Activated CD8-positive, alpha-beta T cell treated with anti-CD3 and anti-CD28 coated beads, Interleukin-2, amount 10 ng/mL, durations not matched to agents 7 days and 5 days (primary cell): Measurements from ENCODE around the gene SQOR. TPM values are rescaled to one million over a fixed set of nuclear protein-coding genes. Genes with fewer than 3 reads are reported as not detected.

ENCODE experiments used
- ATAC-seq: fragments of 150-1000 bp; cut with Tn5 transposase; one replicate; pipeline ENCODE4 v1.10.0; 2021; ENCODE audit warnings: moderate library complexity
- CTCF ChIA-PET: fragments of 350-600 bp; sonication (Branson Sonifier 250); formaldehyde crosslinking; loops from one replicate; lab custom pipeline; 2021; ENCODE audit warnings: antibody characterized with exemption; lab: Charles Lee
- POLR2A ChIA-PET: fragments of 350-600 bp; sonication (Branson Sonifier 250); formaldehyde crosslinking; loops from one replicate; lab custom pipeline; 2021; ENCODE audit warnings: antibody characterized with exemption; lab: Charles Lee
- DNase-seq: peaks from one replicate; pipeline ENCODE4 v3.0.0-alpha.2; 2020
- H3K27ac Mint-ChIP-seq: one replicate; pipeline ENCODE4 v1.8.0; 2021; ENCODE audit warnings: mild to moderate bottlenecking, mixed read lengths
- H3K27me3 Mint-ChIP-seq: one replicate; pipeline ENCODE4 v1.8.0; 2021; ENCODE audit warnings: low read depth, mixed read lengths
- H3K36me3 Mint-ChIP-seq: one replicate; pipeline ENCODE4 v1.8.0; 2021; ENCODE audit warnings: low read depth, mixed read lengths
- H3K4me1 Mint-ChIP-seq: one replicate; pipeline ENCODE4 v1.8.0; 2021; ENCODE audit warnings: low read depth, mixed read lengths
- H3K4me3 Mint-ChIP-seq: one replicate; pipeline ENCODE4 v1.8.0; 2021; ENCODE audit warnings: mild to moderate bottlenecking, mixed read lengths
- H3K9me3 Mint-ChIP-seq: one replicate; pipeline ENCODE4 v1.8.0; 2022; ENCODE audit warnings: mixed read lengths; ENCODE audit not compliant: insufficient read depth
- total RNA-seq, 2 experiments: library from RNA; stranded (reverse); gene quantifications; one replicate each; pipeline ENCODE4 v1.2.3, GENCODE V29; 2021

SQOR gene
- total RNA-seq, 2 experiments from 2014 or later, result 75.8 to 79.6 TPM

DNA sequence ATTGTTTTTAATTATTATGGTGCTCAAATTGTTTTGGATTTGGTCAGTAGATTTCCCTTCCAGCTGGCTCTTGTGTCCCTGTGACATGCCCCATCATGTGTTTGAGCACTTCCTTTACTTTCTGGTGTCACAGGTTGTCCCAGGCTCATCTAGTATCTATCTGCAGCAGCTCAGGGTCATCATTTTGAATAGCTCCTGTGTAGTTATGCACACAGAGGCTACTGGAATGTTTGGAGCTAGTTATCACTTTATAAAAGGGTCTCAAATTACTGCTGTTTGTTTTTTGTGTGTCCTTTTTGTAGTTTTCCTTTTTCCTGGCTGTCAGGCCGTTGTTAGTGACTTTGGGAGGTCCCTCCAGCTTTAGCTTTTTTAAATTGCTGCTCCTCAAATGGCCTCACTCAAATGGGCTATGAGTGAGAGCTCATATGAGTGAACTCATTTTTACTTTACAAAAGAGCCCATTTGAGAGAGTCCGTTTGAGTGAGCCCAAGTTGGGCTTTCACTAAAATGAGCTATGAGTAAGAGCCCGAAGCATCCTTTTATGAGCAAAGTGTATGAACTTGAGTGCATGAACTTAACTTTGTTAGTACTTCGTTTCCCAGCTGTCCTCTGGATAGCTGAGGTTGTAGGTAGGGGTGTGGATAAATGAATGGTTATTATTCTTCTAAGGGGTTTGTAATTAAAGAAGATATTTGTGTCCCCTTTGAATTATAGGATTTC, 43.8 kb downstream of the SQOR start:
- no peak for ATAC-seq
- DNase-seq, result no peak
- CTCF ChIA-PET, result interaction anchor here (1.3 kb wide), 1 partner anchor 27 kb away, joined by 4 read pairs; no protein-coding TSS in a partner anchor
- no peaks in the 10 kb centered on the region for H3K27me3 Mint-ChIP-seq
- peaks cover 50% of the 10 kb centered on the region for H3K36me3 Mint-ChIP-seq
- H3K4me1 Mint-ChIP-seq, result no peaks in the 10 kb centered on the region
- H3K27ac Mint-ChIP-seq, result no peak overlapping the region
- POLR2A ChIA-PET, result no interaction called here
- H3K4me3 Mint-ChIP-seq, result no peak overlapping the region
- H3K9me3 Mint-ChIP-seq, result no peaks in the 10 kb centered on the region

- H3K4me3 Mint-ChIP-seq, result no peak overlapping the region
- no peak for ATAC-seq
- POLR2A ChIA-PET, result interaction anchor here (0.7 kb wide), 1 partner anchor 78 kb away, joined by 4 read pairs; no protein-coding TSS in a partner anchor
- no peaks in the 10 kb centered on the region for H3K27me3 Mint-ChIP-seq
- peaks cover 52% of the 10 kb centered on the region for H3K36me3 Mint-ChIP-seq
- H3K27ac Mint-ChIP-seq, result no peak overlapping the region
- no peak for DNase-seq
- no peaks in the 10 kb centered on the region for H3K9me3 Mint-ChIP-seq
- CTCF ChIA-PET, result interaction anchor here (0.8 to 1.0 kb wide), 2 partner anchors 10 to 21 kb away, joined by 3 to 4 read pairs; no protein-coding TSS in a partner anchor
- H3K4me1 Mint-ChIP-seq, result no peaks in the 10 kb centered on the region
Measured at GRCh38 chr15:45684533-45684932, 49.7 kb downstream of the SQOR start.

DNA sequence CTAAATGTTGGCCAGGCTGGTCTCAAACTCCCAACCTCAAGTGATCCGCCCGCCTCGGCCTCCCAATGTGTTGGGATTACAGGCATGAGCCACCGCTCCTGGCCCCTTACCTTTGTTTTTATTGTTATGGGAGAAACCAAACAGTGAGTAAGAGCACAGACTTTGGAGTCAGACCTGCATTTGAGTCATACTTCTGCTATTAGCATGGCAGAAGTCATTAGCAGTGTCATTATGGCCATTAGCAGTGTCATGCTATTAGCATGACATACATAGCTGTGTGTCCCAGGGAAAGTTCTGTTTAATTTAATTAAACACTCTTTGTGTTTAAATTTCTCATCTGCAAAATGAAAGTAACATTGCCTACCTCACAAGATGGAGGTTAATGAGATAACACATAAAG, 54.8 kb downstream of the SQOR start:
- Mint-ChIP-seq H3K27ac (no peak overlapping the region), H3K36me3 (peaks cover 52% of the 10 kb centered on the region), H3K27me3 (no peaks in the 10 kb centered on the region), H3K4me1 (no peaks in the 10 kb centered on the region), H3K4me3 (no peak overlapping the region), H3K9me3 (no peaks in the 10 kb centered on the region)
- ATAC-seq (no peak), DNase-seq (no peak)
- ChIA-PET CTCF (interaction anchor here (1.6 kb wide), 1 partner anchor 16 kb away, joined by 7 read pairs; no protein-coding TSS in a partner anchor), POLR2A (no interaction called here)

- POLR2A ChIA-PET, result interaction anchor here (0.6 kb wide), 1 partner anchor 83 kb away, joined by 3 read pairs; no protein-coding TSS in a partner anchor
Measured at GRCh38 chr15:45690581-45691260, 55.9 kb downstream of the SQOR start.

GRCh38 chr15:45701108-45701507, 66.3 kb downstream of the SQOR start:
- CTCF ChIA-PET, result no interaction called here
- Mint-ChIP-seq H3K9me3 (no peaks in the 10 kb centered on the region), H3K4me3 (no peak overlapping the region), H3K4me1 (peaks cover 20% of the 10 kb centered on the region), H3K36me3 (no peaks in the 10 kb centered on the region), H3K27ac (no peak overlapping the region), H3K27me3 (peaks cover 22% of the 10 kb centered on the region)
- POLR2A ChIA-PET, result no interaction called here
- ATAC-seq (no peak), DNase-seq (no peak)

More at GRCh38 chr15:45690581-45691260, 55.9 kb downstream of the SQOR start:
- CTCF ChIA-PET, result interaction anchor here (1.6 kb wide), 1 partner anchor 15 kb away, joined by 7 read pairs; no protein-coding TSS in a partner anchor
- Mint-ChIP-seq H3K36me3 (peaks cover 44% of the 10 kb centered on the region), H3K4me3 (no peak overlapping the region), H3K27ac (no peak overlapping the region), H3K27me3 (no peaks in the 10 kb centered on the region), H3K9me3 (no peaks in the 10 kb centered on the region), H3K4me1 (no peaks in the 10 kb centered on the region)
- ATAC-seq, result no peak
- no peak for DNase-seq

DNA sequence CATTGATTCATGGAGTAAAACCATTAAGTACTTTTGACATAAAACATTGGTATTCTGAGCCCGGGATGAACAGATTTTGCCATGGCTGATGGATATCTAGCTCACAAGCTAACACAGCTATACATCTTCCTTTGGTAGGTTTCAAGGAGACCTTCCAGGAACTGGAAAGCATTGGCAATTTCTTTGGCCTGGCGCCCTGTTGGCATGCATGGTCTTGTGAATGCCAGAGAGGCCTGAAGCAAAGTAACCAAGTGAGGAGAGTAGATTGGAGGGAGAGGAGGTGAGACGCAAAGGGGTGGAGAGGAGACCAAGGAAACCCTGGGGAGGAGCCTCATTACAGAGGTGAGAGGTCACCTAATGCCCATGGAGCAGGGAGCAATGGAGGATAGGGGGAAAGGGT, 67.2 kb downstream of the SQOR start:
- H3K4me3 Mint-ChIP-seq, result no peak overlapping the region
- CTCF ChIA-PET, result interaction anchor here (1.4 kb wide), 1 partner anchor 20 kb away, joined by 3 read pairs; no protein-coding TSS in a partner anchor
- no peak overlapping the region for H3K27ac Mint-ChIP-seq
- no peaks in the 10 kb centered on the region for H3K36me3 Mint-ChIP-seq
- ATAC-seq (no peak), DNase-seq (no peak)
- H3K27me3 Mint-ChIP-seq, result peaks cover 22% of the 10 kb centered on the region
- POLR2A ChIA-PET, result no interaction called here
- peaks cover 20% of the 10 kb centered on the region for H3K4me1 Mint-ChIP-seq
- H3K9me3 Mint-ChIP-seq, result no peaks in the 10 kb centered on the region

- no peak for DNase-seq
- H3K27me3 Mint-ChIP-seq, result peaks cover 22% of the 10 kb centered on the region
- H3K9me3 Mint-ChIP-seq, result no peaks in the 10 kb centered on the region
- peaks cover 20% of the 10 kb centered on the region for H3K4me1 Mint-ChIP-seq
- H3K4me3 Mint-ChIP-seq, result peak overlapping the region; percentile 71
- ATAC-seq, result no peak
- ChIA-PET CTCF (interaction anchor here (1.1 to 2.7 kb wide), 5 partner anchors 11 to 66 kb away, joined by 3 to 27 read pairs (median 3); no protein-coding TSS in a partner anchor), POLR2A (no interaction called here)
- H3K36me3 Mint-ChIP-seq, result no peaks in the 10 kb centered on the region
- no peak overlapping the region for H3K27ac Mint-ChIP-seq
Measured at GRCh38 chr15:45703670-45704328, 69.0 kb downstream of the SQOR start.

- Mint-ChIP-seq H3K9me3 (no peaks in the 10 kb centered on the region), H3K27ac (peak overlapping the region; percentile 40), H3K36me3 (no peaks in the 10 kb centered on the region), H3K4me1 (peaks cover 20% of the 10 kb centered on the region), H3K4me3 (peak overlapping the region; percentile 87), H3K27me3 (peaks cover 22% of the 10 kb centered on the region)
- ChIA-PET CTCF (interaction anchor here (0.7 to 2.7 kb wide), 36 partner anchors 9 to 607 kb away, joined by 3 to 27 read pairs (median 5); partner anchors contain the start of gene BLOC1S6), POLR2A (interaction anchor here (0.6 to 1.3 kb wide), 3 partner anchors 22 to 69 kb away, joined by 3 to 6 read pairs (median 3); partner anchors contain the start of gene SQOR)
- no peak for DNase-seq
- ATAC-seq, result peak; percentile 42
Measured at GRCh38 chr15:45704329-45705249, 69.8 kb downstream of the SQOR start.

- peaks cover 22% of the 10 kb centered on the region for H3K27me3 Mint-ChIP-seq
- ATAC-seq, result peak; percentile 91
- H3K27ac Mint-ChIP-seq, result peak overlapping the region; percentile 40
Measured at GRCh38 chr15:45705510-45706473, 71.0 kb downstream of the SQOR start.

DNA sequence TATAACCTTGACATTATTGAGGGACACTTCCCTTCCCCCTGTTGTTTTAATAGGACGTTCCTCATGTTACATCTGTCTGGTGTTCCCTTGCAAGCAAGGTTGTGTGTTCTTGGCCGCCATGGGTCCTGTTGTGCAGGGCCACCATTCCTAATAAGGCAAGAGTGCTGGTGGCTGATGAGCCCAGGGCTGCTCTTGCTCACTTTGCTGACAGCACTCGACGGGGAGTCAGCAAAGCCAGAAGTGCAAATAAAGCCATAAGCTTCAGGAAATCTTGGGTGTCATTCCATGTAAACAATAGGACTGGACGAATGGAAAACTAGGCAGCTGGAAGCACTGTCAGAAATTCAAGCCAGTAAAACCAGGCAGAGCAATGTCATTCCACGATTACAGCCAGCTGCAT, 75.8 kb downstream of the SQOR start:
- H3K4me3 Mint-ChIP-seq, result no peak overlapping the region
- POLR2A ChIA-PET, result no interaction called here
- peaks cover 6% of the 10 kb centered on the region for H3K27me3 Mint-ChIP-seq
- no peak overlapping the region for H3K27ac Mint-ChIP-seq
- CTCF ChIA-PET, result no interaction called here
- DNase-seq, result no peak
- ATAC-seq, result no peak
- H3K36me3 Mint-ChIP-seq, result no peaks in the 10 kb centered on the region
- H3K4me1 Mint-ChIP-seq, result peaks cover 4% of the 10 kb centered on the region
- no peaks in the 10 kb centered on the region for H3K9me3 Mint-ChIP-seq

More at GRCh38 chr15:45705510-45706473, 71.0 kb downstream of the SQOR start:
- Mint-ChIP-seq H3K4me1 (peaks cover 20% of the 10 kb centered on the region), H3K36me3 (no peaks in the 10 kb centered on the region), H3K9me3 (no peaks in the 10 kb centered on the region), H3K4me3 (peak overlapping the region; percentile 87)
- DNase-seq, result peak; percentile 83
- ChIA-PET POLR2A (interaction anchor here (1.1 to 1.3 kb wide), 2 partner anchors 68 to 71 kb away, joined by 3 to 6 read pairs; partner anchors contain the start of gene SQOR), CTCF (interaction anchor here (0.6 to 2.7 kb wide), 45 partner anchors 8 to 1813 kb away, joined by 3 to 27 read pairs (median 5); partner anchors contain the start of genes BLOC1S6 and SQOR)
